ENCODE results near the gene MORN3. TPM values are rescaled to one million over a fixed set of nuclear protein-coding genes. Genes with fewer than 3 reads are reported as not detected.

The MORN3 gene
- total RNA-seq, 1 experiment from 2014 or later = 0.34 TPM

GRCh38 chr12:121705514-121705913, 36.1 kb upstream of the MORN3 start:
- intact Hi-C loops (cut with micrococcal nuclease) = no loop called here
- CTCF ChIA-PET = no interaction called here

More at GRCh38 chr12:121705514-121705913, 36.1 kb upstream of the MORN3 start:
- no peak for DNase-seq (ENCODE audit: low read depth, low spot score)
- no peaks in the 10 kb centered on the region for H3K9me3 ChIP-seq (ENCODE audit: control insufficient read depth in 1 of 2, insufficient read depth in 1 of 2, low read depth in 1 of 2, low read length in 2 of 2)
- H2AFZ ChIP-seq (ENCODE audit: low read depth, low read length, poor library complexity, severe bottlenecking) = no peak overlapping the region
- POLR2A ChIA-PET = no interaction called here
- RAD21 ChIA-PET (ENCODE audit: low non-redundant PET in 1 of 2, low total read pairs in 2 of 2, uncharacterized antibody in 2 of 2, unreplicated experiment in 2 of 2) = no interaction called here
- H3K4me2 ChIP-seq (ENCODE audit: low read length) = no peak overlapping the region
- H3K27me3 ChIP-seq (ENCODE audit: insufficient read depth, low read length) = no peaks in the 10 kb centered on the region
- no peak overlapping the region for H3K4me3 ChIP-seq (replicated peaks in 1 of 2; ENCODE audit: low read depth in 1 of 2, low read length in 2 of 2)
- H3K79me2 ChIP-seq (ENCODE audit: insufficient read depth, low read length) = no peaks in the 10 kb centered on the region
- no peak overlapping the region for H3K27ac ChIP-seq (ENCODE audit: low read depth, low read length)
- H3K9me2 ChIP-seq (ENCODE audit: insufficient read depth) = no peaks in the 10 kb centered on the region
- TF ChIP-seq ZNF274 (IDR thresholded peaks at IDR 0.05; ENCODE audit: low read depth, low read length) (no peak), POLR2AphosphoS5 (IDR thresholded peaks at IDR 0.05; ENCODE audit: low read depth, low read length) (no peak), ELF1 (IDR thresholded peaks at IDR 0.05; ENCODE audit: borderline replicate concordance, low read depth) (no peak), JUND (IDR thresholded peaks at IDR 0.05) (no peak), YY1 (IDR thresholded peaks at IDR 0.05; ENCODE audit: extremely low read depth, insufficient replicate concordance, low read depth, low read length) (no peak), CEBPB (IDR thresholded peaks at IDR 0.05; ENCODE audit: low read depth) (no peak), FOSL1 (IDR thresholded peaks at IDR 0.05; ENCODE audit: low read depth) (no peak), EZH2 (IDR thresholded peaks at IDR 0.05) (no peak), TCF7L2 (IDR thresholded peaks at IDR 0.05; ENCODE audit: borderline replicate concordance, extremely low read depth, insufficient read depth, insufficient read length) (no peak), ATF3 (IDR thresholded peaks at IDR 0.05) (no peak), RAD21 (IDR thresholded peaks at IDR 0.05; ENCODE audit: low read depth) (no peak), POLR2A (IDR thresholded peaks at IDR 0.05; ENCODE audit: borderline replicate concordance, extremely low read depth, insufficient read depth, insufficient read length) (no peak), SRF (IDR thresholded peaks at IDR 0.05; ENCODE audit: low read depth) (no peak)
- TF ChIP-seq, protein P1, sequence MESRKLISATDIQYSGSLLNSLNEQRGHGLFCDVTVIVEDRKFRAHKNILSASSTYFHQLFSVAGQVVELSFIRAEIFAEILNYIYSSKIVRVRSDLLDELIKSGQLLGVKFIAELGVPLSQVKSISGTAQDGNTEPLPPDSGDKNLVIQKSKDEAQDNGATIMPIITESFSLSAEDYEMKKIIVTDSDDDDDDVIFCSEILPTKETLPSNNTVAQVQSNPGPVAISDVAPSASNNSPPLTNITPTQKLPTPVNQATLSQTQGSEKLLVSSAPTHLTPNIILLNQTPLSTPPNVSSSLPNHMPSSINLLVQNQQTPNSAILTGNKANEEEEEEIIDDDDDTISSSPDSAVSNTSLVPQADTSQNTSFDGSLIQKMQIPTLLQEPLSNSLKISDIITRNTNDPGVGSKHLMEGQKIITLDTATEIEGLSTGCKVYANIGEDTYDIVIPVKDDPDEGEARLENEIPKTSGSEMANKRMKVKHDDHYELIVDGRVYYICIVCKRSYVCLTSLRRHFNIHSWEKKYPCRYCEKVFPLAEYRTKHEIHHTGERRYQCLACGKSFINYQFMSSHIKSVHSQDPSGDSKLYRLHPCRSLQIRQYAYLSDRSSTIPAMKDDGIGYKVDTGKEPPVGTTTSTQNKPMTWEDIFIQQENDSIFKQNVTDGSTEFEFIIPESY (IDR thresholded peaks at IDR 0.05; ENCODE audit: extremely low read depth, insufficient replicate concordance, low read length) = no peak
- H3K4me1 ChIP-seq (ENCODE audit: control insufficient read depth in 1 of 2, insufficient read depth in 2 of 2, low read length in 2 of 2) = peaks cover 0 to 20% of the 10 kb centered on the region in 2 experiments; a peak in 2 of 4 replicates
- no peak for ATAC-seq
- no TSS peak for BruUV-seq (replicated peaks)
- H4K20me1 ChIP-seq (ENCODE audit: insufficient read depth) = no peaks in the 10 kb centered on the region
- no peaks in the 10 kb centered on the region for H3K36me3 ChIP-seq (ENCODE audit: control insufficient read depth in 1 of 2, insufficient read depth in 2 of 2, low read length in 2 of 2)
- H3K9ac ChIP-seq (ENCODE audit: low read length) = no peak overlapping the region
